NCI-H1092 (cell line): ENCODE measurements around the gene HSD17B8.

Source experiments
- DNase-seq: peaks from one replicate; lab custom pipeline; 2025; lab: John Stamatoyannopoulos, UW

Gene HSD17B8

DNA sequence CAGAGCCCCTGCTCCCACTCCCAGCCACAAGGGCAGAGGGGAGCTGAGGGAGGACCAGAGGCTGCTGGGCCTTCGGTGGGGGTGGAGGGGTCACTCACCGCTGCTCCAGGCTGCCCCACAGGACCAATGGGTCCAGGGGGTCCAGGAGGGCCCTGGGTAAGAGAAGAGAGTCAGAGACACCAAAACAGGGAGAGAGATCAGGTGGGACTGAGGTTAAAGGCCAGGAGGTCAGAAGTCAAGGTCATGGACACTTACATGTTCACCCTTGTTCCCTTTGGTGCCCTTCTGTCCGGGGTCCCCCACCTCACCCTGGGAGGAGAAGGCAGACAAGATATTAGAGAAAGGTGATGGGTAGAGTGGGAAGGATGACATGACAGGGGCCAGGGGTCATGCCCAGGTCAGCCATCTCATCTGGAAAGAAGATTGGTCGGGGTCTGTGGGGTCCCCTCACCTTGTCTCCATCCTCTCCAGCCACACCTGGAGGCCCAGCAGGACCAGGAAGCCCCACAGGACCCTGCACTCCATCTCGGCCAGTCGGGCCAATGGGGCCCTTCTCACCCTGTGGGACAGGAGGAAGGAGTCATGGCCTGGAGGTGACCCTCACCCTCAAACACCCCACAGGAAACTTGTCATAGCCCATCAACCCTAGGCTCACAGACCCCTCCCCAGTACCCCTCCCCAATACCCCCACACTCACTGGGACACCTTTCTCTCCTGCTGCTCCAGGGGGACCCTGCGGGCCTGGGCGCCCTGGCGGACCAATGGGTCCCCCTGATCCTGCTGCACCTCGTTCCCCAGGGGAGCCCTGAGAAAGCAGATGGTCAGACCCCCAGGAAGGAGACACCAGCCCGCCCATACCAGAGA, 33.2 kb upstream of the HSD17B8 start:
- DNase-seq: no peak

DNA sequence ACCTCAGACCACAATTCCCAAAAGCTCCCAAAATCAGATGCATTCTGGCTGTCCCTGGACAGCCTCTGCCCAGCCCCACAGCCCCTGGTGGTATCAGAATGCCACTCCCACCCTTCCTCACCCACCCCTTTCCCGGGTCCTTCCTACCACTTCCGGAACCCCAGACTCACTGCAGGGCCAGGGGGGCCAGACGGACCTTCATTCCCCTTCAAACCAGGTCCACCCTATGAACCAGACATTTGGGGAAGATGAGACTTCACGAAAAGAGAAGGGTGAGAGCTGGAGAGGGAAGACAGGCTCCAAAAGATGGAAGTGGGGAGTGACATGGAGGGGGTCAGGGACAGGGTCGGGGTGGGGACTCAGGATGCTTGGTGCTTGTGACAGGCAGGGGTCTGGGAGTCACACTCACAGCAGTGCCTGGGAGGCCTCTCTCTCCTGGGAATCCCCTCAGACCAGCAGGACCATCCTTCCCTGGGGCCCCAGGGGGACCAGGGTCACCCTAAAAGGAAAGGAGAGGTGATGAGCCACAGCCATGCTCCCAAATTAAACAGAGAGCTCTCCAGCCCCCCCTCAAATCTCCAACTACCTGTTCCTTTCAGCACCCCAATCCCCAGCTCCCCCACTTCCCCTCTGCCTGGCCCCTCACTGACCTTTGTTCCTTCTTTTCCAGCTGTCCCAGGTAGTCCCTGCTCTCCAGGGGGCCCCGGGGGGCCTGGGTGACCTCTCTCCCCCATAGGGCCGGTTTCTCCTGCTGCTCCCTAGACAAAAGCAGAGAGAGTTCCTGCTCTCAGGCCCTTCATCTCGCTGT, 32.4 kb upstream of the HSD17B8 start:
- DNase-seq: no peak

DNA sequence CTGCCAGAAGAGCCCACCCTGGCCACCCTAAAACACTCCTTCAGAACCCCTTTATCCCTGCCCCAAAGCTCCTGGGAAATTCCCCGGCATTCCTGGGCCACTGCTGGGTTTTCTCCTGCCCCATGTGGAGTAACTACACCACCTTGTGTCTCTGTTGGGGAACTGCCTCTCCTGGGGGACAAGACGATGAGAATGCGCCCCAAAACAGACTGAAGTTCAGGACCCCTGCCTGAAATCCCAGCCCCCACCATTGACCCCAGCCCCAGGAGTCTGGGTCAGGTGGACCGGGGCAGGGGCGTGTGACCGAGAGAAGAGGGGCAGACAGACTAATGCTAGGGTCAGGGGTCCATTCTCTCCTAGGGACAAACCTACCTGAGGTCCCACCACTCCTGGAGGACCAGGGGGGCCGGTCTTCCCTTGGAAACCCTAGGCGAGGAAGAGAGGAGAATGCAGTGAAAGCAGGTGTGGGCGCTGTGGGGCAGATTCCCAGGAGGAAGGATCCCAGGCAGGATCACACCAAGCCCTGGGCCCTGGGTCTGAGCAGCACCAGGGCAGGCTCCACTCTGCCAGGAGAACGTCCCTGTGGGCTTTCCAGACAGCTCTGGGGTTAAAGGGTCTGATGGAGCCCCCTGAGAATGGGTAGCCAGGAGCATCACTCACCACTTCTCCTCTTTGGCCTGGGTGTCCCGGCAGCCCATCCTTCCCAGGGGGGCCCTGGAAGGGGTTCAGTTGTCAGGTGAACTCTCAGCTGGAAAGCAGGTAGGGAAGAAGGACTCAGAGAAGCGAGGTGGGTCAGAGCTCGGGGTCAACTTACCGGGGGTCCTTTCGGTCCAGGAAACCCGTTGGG, 31.5 kb upstream of the HSD17B8 start:
- no peak for DNase-seq

DNA sequence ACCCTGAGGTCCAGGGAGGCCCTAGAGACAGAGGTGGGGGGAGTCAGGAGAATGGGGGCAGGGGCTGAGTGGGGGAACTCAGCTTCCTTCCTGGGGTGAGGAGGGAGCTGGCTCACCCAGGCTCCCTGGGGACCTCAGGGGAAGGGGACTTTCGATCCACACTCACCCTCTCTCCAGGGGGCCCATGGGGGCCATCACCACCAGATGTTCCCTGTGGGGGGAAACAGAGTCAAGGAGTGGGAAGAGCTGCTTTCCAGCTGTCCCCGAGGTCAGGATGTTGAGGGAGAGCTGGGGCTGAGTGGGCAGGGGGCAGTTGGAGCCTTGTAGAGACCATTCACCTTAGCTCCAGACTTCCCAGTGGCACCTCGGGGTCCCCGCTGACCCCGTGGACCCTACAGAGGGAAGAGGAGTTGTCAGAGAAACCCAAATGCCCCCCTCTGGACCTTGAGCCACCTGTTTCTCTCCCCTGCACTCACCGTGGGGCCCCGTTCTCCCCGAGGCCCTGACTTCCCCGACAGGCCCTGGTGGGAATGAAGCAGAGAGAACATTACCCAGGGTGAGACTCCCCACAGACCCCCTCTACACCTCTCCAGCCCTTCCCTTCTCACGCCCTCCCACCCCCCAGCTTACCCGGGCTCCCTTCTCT, 30.8 kb upstream of the HSD17B8 start:
- DNase-seq: no peak

DNA sequence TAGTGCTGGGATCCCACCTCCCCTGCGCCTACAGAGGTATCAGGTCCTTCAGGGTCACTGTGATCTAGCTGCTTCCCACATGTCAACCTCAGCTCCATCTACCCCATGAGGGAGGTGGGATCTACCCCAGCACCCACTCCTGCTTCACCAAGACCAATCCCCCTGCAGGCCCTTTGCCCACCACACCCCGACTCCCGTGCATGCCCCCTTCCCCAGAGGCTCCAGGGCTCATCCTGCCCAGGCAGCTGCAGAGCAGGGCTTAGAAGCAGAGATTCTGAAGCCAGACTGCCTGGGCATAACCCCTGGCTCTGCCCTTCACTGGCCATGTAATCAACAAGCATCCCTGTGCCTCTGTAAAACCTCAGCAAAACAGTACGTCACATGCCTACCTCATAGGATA, 29.7 kb upstream of the HSD17B8 start:
- DNase-seq: no peak

DNA sequence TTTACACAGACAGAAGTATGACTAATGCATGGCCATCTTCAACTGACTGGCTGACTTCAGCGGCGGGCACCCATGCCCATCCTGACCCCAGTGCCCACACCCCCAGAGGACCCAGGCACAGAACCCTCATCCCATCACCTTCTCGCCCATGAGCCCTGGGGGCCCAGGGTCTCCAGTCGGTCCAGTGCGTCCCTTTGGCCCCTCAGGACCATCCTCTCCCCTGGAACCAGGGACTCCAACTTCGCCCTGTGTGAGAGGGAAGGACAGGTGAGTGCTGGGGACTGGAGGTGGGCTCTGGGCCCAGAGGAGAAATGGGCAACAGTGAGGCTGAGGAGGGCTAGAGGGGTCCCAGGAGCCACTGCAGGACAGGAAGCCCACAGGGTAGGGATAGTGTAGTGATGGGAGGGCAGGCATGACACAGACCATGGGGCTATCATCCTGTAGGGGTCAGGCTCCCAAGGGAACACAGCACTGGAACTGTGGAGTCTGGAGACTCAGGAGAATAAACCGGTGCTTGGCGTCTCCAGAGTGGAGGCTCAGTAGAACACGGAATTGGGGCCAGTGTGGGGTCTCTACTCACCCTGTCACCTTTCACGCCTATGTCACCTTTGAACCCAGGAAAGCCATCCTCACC, 28.9 kb upstream of the HSD17B8 start:
- no peak for DNase-seq

DNA sequence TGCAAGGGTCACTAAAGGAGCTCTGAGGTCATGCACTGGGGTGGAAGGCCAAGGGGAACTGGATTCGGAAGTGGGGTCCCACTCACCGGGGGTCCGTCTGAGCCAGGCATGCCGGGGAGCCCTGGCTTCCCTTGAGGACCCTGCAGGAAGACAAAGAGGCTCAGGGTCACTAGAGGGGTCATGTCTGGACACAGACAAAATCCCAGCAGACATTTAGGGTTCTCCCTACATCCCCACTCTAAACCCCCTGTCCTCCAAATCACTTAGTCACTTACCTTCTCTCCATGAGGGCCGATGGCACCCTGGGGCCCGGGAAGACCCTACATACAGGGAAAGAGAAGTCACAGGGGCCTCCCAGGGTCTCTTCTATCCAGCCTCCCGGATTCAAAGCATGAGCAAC, 27.5 kb upstream of the HSD17B8 start:
- no peak for DNase-seq

DNA sequence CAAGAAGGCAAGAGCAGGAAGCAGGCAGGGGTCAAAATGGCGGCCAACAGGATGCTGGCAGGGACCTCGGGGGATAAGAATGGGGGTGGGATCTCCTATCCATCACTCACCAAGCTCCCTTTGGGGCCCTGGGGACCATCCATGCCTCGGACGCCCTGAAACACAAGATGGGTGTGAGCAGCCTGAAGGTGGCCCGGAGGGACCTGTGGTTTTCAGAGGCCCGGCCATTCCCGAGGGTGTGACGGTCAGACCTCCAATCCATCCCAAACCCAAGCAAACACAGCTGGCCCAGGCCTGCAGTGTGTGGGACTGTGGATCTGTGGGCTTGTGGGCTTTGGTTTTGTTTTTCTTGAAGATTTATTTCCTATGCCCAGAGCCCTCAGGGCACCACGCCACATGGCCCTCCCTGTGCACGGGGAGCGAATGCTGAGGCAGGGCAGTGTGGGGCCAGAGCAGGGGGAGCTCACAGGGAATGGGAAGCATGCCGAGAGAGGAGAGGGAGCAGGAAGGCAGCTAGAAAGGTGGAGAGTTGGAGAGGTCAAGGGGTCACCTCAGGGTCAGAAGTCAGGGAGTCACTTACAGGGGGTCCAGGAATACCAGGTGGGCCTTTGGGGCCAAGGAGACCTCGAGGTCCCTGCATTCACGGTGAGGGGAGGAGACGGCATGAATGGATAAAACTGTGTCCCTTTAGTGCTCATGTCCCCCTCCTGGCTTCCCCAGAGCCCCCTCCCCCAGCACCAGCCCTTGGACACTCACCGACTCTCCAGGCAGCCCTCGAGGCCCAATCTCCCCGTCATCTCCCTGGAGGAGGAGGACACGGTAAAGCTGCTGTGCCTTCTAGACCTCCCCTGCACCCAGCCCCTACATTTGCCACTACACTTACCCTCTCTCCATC, 26.7 kb upstream of the HSD17B8 start:
- no peak for DNase-seq

DNA sequence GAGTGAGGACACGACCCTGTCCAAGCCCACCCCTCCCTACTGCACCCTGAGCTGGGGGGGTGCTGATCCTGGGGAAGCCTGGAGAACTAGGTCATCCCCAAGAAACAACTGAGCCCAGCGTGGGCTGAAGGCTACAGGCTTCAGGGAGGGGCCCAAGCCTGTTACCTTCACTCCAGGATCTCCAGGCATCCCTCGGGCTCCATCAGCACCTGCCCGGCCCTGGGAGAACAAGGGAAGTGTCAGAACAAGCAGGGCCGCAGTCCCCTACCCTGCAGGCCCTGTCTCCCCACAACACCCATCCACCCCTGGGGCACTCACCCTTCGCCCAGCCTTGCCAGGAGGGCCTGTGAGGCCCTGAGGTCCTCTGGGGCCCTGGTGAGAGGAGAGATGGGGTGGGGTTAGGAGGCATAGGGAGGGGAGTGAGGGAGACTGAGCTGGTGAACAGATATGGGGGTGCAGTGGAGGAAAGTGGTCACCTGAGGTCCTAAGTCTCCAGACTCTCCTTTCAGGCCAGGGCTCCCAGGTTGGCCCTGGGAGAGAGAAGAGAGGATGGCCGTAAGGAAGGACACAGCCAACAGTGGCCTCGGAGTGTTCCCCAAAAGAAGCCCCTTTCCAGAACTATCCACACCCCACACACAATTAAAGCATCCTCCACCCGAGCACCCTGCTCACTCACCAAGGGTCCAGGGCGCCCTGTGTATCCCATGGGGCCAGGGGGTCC, 25.5 kb upstream of the HSD17B8 start:
- DNase-seq: no peak

DNA sequence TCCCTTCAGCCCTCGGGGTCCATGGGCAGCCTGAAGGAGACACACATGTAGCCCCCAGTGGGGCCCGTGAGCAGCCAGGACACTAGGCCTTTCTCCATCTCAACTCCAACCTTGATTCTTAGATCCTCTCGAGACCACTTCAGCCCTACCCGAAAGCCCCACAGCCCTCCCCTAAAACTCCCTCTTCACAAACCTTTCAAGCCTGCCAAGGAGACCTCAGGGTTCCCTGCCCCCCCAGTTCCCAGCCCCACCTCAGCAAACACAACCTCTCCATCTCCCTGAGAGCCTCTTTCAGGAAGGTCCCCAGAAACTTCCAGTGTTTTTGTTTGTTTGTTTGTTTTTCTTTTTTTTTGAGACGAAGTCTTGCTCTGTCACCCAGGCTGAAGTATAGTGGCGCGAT, 23.3 kb upstream of the HSD17B8 start:
- no peak for DNase-seq

DNA sequence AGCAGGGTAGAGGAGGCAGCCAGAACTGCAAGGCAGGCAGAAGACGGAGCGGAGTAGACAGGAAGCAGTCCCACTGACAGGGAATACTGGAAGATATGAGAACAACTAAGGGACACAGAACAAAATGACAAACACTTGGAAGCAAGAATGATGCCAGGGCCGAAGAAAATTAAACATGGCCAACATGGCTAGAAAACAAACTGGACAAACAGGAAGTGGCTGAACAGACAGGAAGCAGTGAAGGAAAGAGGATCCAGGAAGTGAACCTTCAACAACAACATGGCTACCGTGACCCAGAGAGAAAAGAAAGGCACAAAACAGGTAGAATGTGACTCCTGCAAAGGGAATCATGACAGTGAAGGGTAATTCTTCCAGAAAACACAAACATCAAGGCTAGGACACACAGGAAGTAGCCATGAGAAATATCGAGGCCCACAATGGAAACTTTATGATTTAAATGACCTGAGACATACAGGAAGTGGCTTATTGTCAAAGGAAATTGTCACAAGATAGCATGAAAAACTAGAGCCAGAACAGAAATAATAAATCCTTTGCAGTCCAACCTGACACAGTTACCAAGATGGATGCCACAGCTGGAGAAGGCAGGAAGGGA, 21.3 kb upstream of the HSD17B8 start:
- DNase-seq: no peak

DNA sequence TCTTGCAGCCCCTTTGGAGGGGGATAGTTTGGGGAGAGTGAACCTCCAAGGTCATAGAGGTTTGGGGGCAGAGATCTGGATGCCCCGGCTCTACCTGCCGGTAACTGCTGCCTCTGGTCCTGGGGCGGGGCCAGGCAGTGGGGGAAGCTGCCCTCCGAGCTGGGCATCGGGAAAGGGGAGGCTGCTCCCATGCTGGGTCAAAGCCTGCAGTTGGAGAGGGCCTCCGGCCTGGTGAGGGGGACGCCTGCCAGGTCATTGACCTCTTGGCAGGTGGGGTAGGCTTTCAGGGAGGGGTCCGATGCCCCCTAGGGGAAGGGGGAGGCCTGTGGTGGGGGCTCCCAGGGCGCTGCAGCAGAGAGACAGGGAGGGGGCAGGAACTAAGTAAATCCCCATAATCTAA, 19.3 kb upstream of the HSD17B8 start:
- no peak for DNase-seq

DNA sequence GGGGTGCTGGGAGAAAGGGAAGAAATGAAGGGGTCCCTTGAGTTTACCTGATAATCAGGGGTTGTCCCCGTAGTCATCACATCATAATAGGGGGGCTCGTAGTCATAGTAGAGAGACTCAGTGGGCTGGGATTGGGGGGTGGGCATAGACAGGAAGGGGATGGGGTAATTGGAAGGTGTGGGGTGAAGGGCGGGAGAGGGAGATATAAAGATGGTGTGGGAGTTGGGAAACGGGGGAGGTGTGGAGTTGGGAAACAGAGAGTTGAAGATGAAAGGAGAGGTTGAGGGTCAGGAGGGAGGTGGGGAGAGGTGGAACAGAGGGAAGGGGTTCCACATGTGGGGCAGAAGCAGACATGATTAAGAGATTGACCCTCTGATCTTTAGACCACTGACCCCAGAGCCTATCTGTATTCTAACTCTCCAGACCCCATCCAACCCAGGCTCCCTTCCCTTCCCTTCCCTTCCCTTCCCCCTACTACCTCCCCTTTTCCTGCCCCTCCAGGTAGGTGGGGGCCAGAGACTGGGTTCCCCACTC, 18.7 kb upstream of the HSD17B8 start:
- DNase-seq: no peak

DNA sequence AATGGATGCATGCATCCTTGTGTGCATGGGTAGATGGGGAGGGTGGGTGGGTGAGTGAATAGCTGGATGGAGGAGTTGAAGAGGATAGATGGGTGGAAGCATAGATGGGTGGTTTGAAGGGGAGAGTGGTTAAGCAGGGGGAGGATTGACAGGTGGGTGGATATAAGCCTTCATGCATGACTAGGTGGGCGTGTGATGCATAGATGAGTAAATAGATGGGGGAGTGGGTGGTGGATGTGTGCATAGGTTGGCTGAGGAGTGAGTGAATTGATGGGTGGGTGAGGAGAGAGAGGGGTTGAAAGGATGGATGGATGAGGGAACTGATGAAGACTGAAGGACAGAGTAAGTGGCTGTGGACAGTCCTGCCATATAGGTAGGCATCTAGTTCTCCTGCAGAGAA, 16.6 kb upstream of the HSD17B8 start:
- DNase-seq: no peak

DNA sequence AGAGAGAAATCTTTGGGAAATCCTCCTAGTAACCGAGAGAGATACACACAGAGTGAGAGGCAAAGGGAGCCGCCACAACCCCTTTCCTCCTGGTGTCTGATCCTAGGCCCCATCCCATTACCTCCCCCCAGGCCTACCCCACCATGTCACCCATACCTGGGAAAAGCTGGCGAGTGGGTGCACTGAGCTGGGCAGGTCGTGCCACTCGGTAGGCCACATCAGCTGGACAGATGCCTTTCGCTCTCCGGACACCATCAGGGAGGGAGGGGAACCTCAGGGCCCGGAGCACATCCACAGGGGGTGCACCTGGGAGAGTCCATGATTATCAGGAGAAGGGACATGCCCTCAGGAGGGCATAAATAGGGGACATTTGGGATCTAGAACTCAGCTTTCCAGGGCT, 15.3 kb upstream of the HSD17B8 start:
- no peak for DNase-seq

DNA sequence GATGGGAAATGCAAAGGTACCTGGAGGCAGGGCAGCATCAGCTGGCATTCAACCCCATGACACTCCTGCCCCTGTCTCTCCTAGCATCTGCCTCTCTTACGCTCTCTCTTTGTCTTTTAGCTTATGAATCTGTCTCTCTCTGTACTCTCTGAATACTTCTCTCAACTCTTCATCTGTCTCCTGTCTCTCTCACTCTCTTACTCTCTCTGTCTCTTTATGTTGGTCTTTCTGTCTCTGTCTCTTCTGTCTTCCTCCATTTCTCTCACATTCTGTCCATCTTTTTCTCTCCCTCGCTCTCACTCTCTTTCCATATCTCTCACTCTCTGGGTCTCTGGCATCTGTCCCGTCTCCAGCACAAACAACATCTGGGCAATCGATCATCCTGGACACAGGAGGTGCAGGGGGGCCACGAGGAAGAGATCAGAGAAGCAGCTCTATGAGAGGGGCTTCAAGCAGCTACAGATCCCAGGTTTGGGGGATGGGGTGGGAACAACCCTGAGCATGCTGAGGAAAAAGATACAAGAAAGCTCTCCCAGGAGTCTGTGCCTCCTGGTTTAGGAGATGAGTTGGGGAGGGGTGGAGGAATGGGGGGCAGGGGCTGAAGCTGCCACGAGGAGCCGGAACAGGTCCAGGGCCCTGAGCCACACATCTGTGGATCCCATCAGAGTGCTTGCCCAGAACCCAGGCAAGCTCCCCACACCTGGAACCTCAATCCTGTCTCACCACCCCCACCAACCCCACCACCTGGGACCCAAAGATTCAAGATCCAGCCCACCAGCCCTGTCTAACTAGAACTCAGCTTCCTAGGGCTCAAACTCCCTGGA, 14.6 kb upstream of the HSD17B8 start:
- no peak for DNase-seq

DNA sequence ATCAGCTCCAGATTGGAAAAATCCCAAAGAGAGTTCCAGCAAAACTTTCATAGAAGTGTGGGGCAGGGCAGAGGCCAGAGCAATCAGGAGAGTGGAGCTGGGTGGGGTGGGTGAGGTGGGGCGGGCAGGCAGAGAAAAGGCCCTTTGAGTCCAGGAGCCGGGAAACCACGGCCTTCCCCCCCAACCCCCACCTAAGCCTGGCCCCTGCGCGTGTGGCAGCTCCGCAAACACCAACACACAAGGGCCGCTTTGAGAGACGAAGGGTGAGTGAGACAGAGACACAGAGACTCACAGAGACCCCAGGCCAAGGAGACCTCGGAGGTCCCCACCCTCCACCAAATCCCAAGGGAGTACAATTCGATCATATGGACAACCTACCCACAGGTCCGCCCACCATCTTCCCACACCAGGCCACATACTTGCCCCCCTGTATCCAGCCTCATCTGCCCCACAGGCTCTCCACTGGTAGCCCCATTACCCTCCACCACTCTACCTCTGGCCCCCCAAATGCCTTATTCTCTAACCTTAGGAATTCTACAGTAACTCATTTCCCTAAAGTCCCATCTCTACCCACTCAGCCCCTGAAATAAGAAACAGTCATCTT, 13.8 kb upstream of the HSD17B8 start:
- DNase-seq: no peak
